ENCODE results near the gene ACSF3.

- TF ChIP-seq CTCF (conservative IDR thresholded peaks at IDR 0.05) (no peak), EZH2 (IDR thresholded peaks at IDR 0.05; ENCODE audit: low read depth) (no peak)
Observed at GRCh38 chr16:89177501-89177900, 83.8 kb downstream of the ACSF3 start.

Measured in PC-9 (cell line).